OCI-LY7 (cell line): ENCODE results near the gene TMEM106C. TPM values are rescaled to one million over a fixed set of nuclear protein-coding genes. Genes with fewer than 3 reads are reported as not detected.

Source experiments
- BruUV-seq: library from RNA; stranded (reverse); fragments of 400-500 nt; replicated peaks from 2 replicates; lab custom pipeline; 2021; lab: Mats Ljungman, UMichigan
- CTCF ChIA-PET: fragments of 300-600 bp; sonication (Branson Sonifier 250); formaldehyde crosslinking; loops from one replicate; lab custom pipeline; 2022; ENCODE audit warnings: antibody characterized with exemption; ENCODE audit not compliant: unreplicated experiment; lab: Charles Lee
- POLR2A ChIA-PET: fragments of 300-600 bp; sonication (Branson Sonifier 250); formaldehyde crosslinking; loops from one replicate; lab custom pipeline; 2022; ENCODE audit warnings: antibody characterized with exemption; lab: Charles Lee
- DNase-seq: peaks from one replicate; pipeline ENCODE4 v3.0.0-alpha.2; 2015; ENCODE audit warnings: low spot score
- H2AFZ ChIP-seq: fragments of 200-600 bp; sonication (generic), shearing (Covaris generic); 2 replicates; pipeline ENCODE4 v1.6.1; 2014; ENCODE audit warnings: mild to moderate bottlenecking, antibody characterized with exemption, low read length, moderate library complexity
- H3K27ac ChIP-seq: fragments of 200-600 bp; sonication (generic); 2 replicates; pipeline ENCODE4 v1.5.1; 2014; ENCODE audit warnings: mixed run types, low read depth, mild to moderate bottlenecking, moderate library complexity, low read length, inconsistent platforms; ENCODE audit not compliant: poor library complexity, severe bottlenecking
- H3K36me3 ChIP-seq: fragments of 200-600 bp; sonication (generic); 2 replicates; pipeline ENCODE4 v1.6.1; 2014; ENCODE audit warnings: mild to moderate bottlenecking, antibody characterized with exemption, low read length, moderate library complexity, mixed read lengths; ENCODE audit not compliant: insufficient read depth
- H3K4me1 ChIP-seq: fragments of 200-600 bp; sonication (generic); 2 replicates; pipeline ENCODE4 v1.5.1; 2014; ENCODE audit warnings: mild to moderate bottlenecking, low read length; ENCODE audit not compliant: insufficient read depth, poor library complexity, severe bottlenecking
- H3K4me2 ChIP-seq: fragments of 200-600 bp; sonication (generic); 2 replicates; pipeline ENCODE4 v1.6.1; 2014; ENCODE audit warnings: mild to moderate bottlenecking, low read length
- H3K4me3 ChIP-seq: fragments of 200-600 bp; sonication (generic); 2 replicates; pipeline ENCODE4 v1.5.1; 2014; ENCODE audit warnings: mild to moderate bottlenecking, low read depth, low read length; ENCODE audit not compliant: poor library complexity, severe bottlenecking
- H3K79me2 ChIP-seq: fragments of 200-600 bp; sonication (generic); 2 replicates; pipeline ENCODE4 v1.6.1; 2016; ENCODE audit warnings: low read depth, mild to moderate bottlenecking, low read length, moderate library complexity, mixed read lengths; ENCODE audit not compliant: insufficient read depth
- H3K9me2 ChIP-seq: fragments of 200-600 bp; sonication (generic); 2 replicates; pipeline ENCODE4 v1.6.1; 2016; ENCODE audit warnings: mild to moderate bottlenecking, low read length, mixed read lengths; ENCODE audit not compliant: insufficient read depth
- H3K9me3 ChIP-seq: fragments of 200-600 bp; sonication (generic); 2 replicates; pipeline ENCODE4 v1.6.1; 2014; ENCODE audit warnings: mild to moderate bottlenecking, mixed run types, low read length, mixed read lengths
- H4K20me1 ChIP-seq: fragments of 200-600 bp; sonication (generic); 2 replicates; pipeline ENCODE4 v1.6.1; 2014; ENCODE audit warnings: mild to moderate bottlenecking, antibody characterized with exemption, low read length, moderate library complexity, mixed read lengths; ENCODE audit not compliant: insufficient read depth
- CTCF ChIP-seq: fragments of 200-600 bp; sonication (generic); conservative IDR thresholded peaks from 2 replicates; pipeline ENCODE4 v1.5.1; 2014; ENCODE audit warnings: mild to moderate bottlenecking, antibody characterized with exemption, low read length, moderate library complexity, mixed read lengths
- EZH2phosphoT487 ChIP-seq: fragments of 200-600 bp; sonication (generic); IDR thresholded peaks from 2 replicates; pipeline ENCODE4 v1.6.1; 2018; ENCODE audit warnings: low read depth, borderline replicate concordance, mild to moderate bottlenecking, mixed run types, antibody characterized with exemption, low read length, moderate library complexity, mixed read lengths
- intact Hi-C: fragments of 100-400 bp; cut with micrococcal nuclease; formaldehyde crosslinking; loops from one replicate; pipeline ENCODE4 v1.10.0; 2022; ENCODE audit not compliant: unreplicated experiment
- total RNA-seq, 2 experiments: library from RNA; depleted of rRNA in 1 of 2; stranded (reverse); fragments of >200 nt in 1 of 2; shearing (Covaris generic) in 1 of 2; gene quantifications; 2 replicates each; pipeline ENCODE4 v1.2.3, GENCODE V29; 2014 to 2022

Gene TMEM106C
- total RNA-seq, 2 experiments from 2014 or later = 123 to 182 TPM

- CTCF ChIA-PET = no interaction called here
Observed at GRCh38 chr12:48015954-48016353, 52.6 kb downstream of the TMEM106C start.

GRCh38 chr12:48016373-48017020 is 53.1 kb downstream of the TMEM106C start:
- H3K79me2 ChIP-seq = no peaks in the 10 kb centered on the region
- H2AFZ ChIP-seq = no peak overlapping the region
- H3K4me3 ChIP-seq = no peak overlapping the region
- no peaks in the 10 kb centered on the region for H3K9me3 ChIP-seq
- H3K36me3 ChIP-seq = no peaks in the 10 kb centered on the region
- TF ChIP-seq CTCF = no peak
- H4K20me1 ChIP-seq = no peaks in the 10 kb centered on the region
- intact Hi-C loops = no loop called here
- POLR2A ChIA-PET = interaction anchor here (0.6 kb wide), 1 partner anchor 155 kb away, joined by 3 read pairs; no protein-coding TSS in a partner anchor
- no peaks in the 10 kb centered on the region for H3K9me2 ChIP-seq
- no peak for DNase-seq
- BruUV-seq = no TSS peak
- H3K4me2 ChIP-seq = no peak overlapping the region
- CTCF ChIA-PET = no interaction called here
- no peaks in the 10 kb centered on the region for H3K4me1 ChIP-seq
- no peak overlapping the region for H3K27ac ChIP-seq

More at GRCh38 chr12:48015954-48016353, 52.6 kb downstream of the TMEM106C start:
- Histone ChIP-seq H3K79me2 (no peaks in the 10 kb centered on the region), H3K4me1 (no peaks in the 10 kb centered on the region), H3K36me3 (no peaks in the 10 kb centered on the region), H3K27ac (no peak overlapping the region), H3K4me3 (no peak overlapping the region), H3K9me3 (no peaks in the 10 kb centered on the region), H3K9me2 (no peaks in the 10 kb centered on the region), H3K4me2 (no peak overlapping the region), H2AFZ (no peak overlapping the region), H4K20me1 (no peaks in the 10 kb centered on the region)
- no TSS peak for BruUV-seq
- intact Hi-C loops = no loop called here
- POLR2A ChIA-PET = no interaction called here
- TF ChIP-seq CTCF = no peak
- no peak for TF ChIP-seq EZH2phosphoT487
- no peak for DNase-seq

- no peak for DNase-seq
- no peaks in the 10 kb centered on the region for H3K4me1 ChIP-seq
- no peaks in the 10 kb centered on the region for H3K9me3 ChIP-seq
- intact Hi-C loops = no loop called here
- no peaks in the 10 kb centered on the region for H3K36me3 ChIP-seq
- H3K4me3 ChIP-seq = no peak overlapping the region
- no peak overlapping the region for H3K4me2 ChIP-seq
- no peaks in the 10 kb centered on the region for H3K9me2 ChIP-seq
- H4K20me1 ChIP-seq = no peaks in the 10 kb centered on the region
- ChIA-PET POLR2A (no interaction called here), CTCF (no interaction called here)
- TF ChIP-seq EZH2phosphoT487 = no peak
- no peak overlapping the region for H3K27ac ChIP-seq
- BruUV-seq = no TSS peak
- no peaks in the 10 kb centered on the region for H3K79me2 ChIP-seq
- no peak overlapping the region for H2AFZ ChIP-seq
Observed at GRCh38 chr12:48017496-48017895, 54.1 kb downstream of the TMEM106C start.
